Chondrocyte (in vitro differentiated cells): Measurements from ENCODE around the gene CLHC1. TPM values are rescaled to one million over a fixed set of nuclear protein-coding genes. Genes with fewer than 3 reads are reported as not detected.
A peak's percentile ranks its signal among the peaks of the same experiment; 100 is the strongest.

Source experiments
- DNase-seq: peaks from one replicate; pipeline ENCODE4 v3.0.0; 2021; ENCODE audit warnings: mixed read lengths, low spot score
- H3K27ac Mint-ChIP-seq: one replicate; pipeline ENCODE4 v1.8.0; 2021; ENCODE audit warnings: mild to moderate bottlenecking, moderate library complexity, mixed read lengths; ENCODE audit not compliant: unreplicated experiment
- H3K27me3 Mint-ChIP-seq: 2 replicates; pipeline ENCODE4 v1.8.0; 2021; ENCODE audit warnings: low read depth, mixed read lengths
- H3K36me3 Mint-ChIP-seq: 2 replicates; pipeline ENCODE4 v1.8.0; 2021; ENCODE audit warnings: low read depth, mixed read lengths
- H3K4me1 Mint-ChIP-seq: 2 replicates; pipeline ENCODE4 v1.8.0; 2021; ENCODE audit warnings: low read depth, mild to moderate bottlenecking, mixed read lengths
- H3K4me3 Mint-ChIP-seq: one replicate; pipeline ENCODE4 v1.8.0; 2021; ENCODE audit warnings: mild to moderate bottlenecking, moderate library complexity, mixed read lengths; ENCODE audit not compliant: unreplicated experiment
- H3K9me3 Mint-ChIP-seq: 2 replicates; pipeline ENCODE4 v1.8.0; 2021; ENCODE audit warnings: low read depth, mixed read lengths
- CTCF ChIP-seq: fragments of 200-600 bp; sonication (generic); IDR thresholded peaks from 2 replicates; pipeline ENCODE4 v1.5.0; 2021; ENCODE audit warnings: antibody characterized with exemption, mild to moderate bottlenecking, moderate library complexity
- total RNA-seq: library from RNA; stranded (reverse); gene quantifications from 3 replicates; pipeline ENCODE4 v1.2.1, GENCODE V29; 2021

CLHC1 gene
- total RNA-seq, 1 donor from 2014 or later = 16.5 TPM

GRCh38 chr2:55235724-55236538, 3.8 kb upstream of the CLHC1 start:
- H3K4me3 Mint-ChIP-seq = no peak overlapping the region
- peaks cover 35% of the 10 kb centered on the region for H3K4me1 Mint-ChIP-seq
- TF ChIP-seq CTCF = no peak
- no peak for DNase-seq
- no peaks in the 10 kb centered on the region for H3K27me3 Mint-ChIP-seq
- peaks cover 14% of the 10 kb centered on the region for H3K36me3 Mint-ChIP-seq
- H3K27ac Mint-ChIP-seq = no peak overlapping the region
- no peaks in the 10 kb centered on the region for H3K9me3 Mint-ChIP-seq

GRCh38 chr2:55233658-55233940, 1.5 kb upstream of the CLHC1 start:
- no peak for TF ChIP-seq CTCF
- DNase-seq = no peak
- H3K27me3 Mint-ChIP-seq = no peaks in the 10 kb centered on the region
- H3K36me3 Mint-ChIP-seq = peaks cover 14% of the 10 kb centered on the region
- H3K4me3 Mint-ChIP-seq = peak overlapping the region; percentile 93
- peak overlapping the region; percentile 97 for H3K27ac Mint-ChIP-seq
- peaks cover 52% of the 10 kb centered on the region for H3K4me1 Mint-ChIP-seq
- no peaks in the 10 kb centered on the region for H3K9me3 Mint-ChIP-seq

- H3K9me3 Mint-ChIP-seq = no peaks in the 10 kb centered on the region
- peak overlapping the region; percentile 93 for H3K4me3 Mint-ChIP-seq
- H3K36me3 Mint-ChIP-seq = peaks cover 14% of the 10 kb centered on the region
- no peaks in the 10 kb centered on the region for H3K27me3 Mint-ChIP-seq
- no peak for DNase-seq
- peaks cover 56% of the 10 kb centered on the region for H3K4me1 Mint-ChIP-seq
- peak overlapping the region; percentile 97 for H3K27ac Mint-ChIP-seq
- TF ChIP-seq CTCF = no peak
Measured at GRCh38 chr2:55232863-55233657, 967 bp upstream of the CLHC1 start.

GRCh38 chr2:55231546-55232083, 478 bp downstream of the CLHC1 start:
- TF ChIP-seq CTCF = no peak
- Mint-ChIP-seq H3K27me3 (no peaks in the 10 kb centered on the region), H3K4me3 (peak overlapping the region; percentile 93), H3K4me1 (peaks cover 61% of the 10 kb centered on the region), H3K36me3 (peaks cover 14% of the 10 kb centered on the region), H3K9me3 (no peaks in the 10 kb centered on the region), H3K27ac (peak overlapping the region; percentile 97)
- DNase-seq = no peak

- no peak for TF ChIP-seq CTCF
- H3K9me3 Mint-ChIP-seq = no peaks in the 10 kb centered on the region
- no peak overlapping the region for H3K27ac Mint-ChIP-seq
- peaks cover 60% of the 10 kb centered on the region for H3K4me1 Mint-ChIP-seq
- peak overlapping the region; percentile 93 for H3K4me3 Mint-ChIP-seq
- peaks cover 10% of the 10 kb centered on the region for H3K36me3 Mint-ChIP-seq
- no peak for DNase-seq
- H3K27me3 Mint-ChIP-seq = no peaks in the 10 kb centered on the region
Measured at GRCh38 chr2:55230551-55230950, 1.5 kb downstream of the CLHC1 start.
